Smooth muscle cell (in vitro differentiated cells): ENCODE data around the gene MAP3K6. TPM values are rescaled to one million over a fixed set of nuclear protein-coding genes. Genes with fewer than 3 reads are reported as not detected.

Source experiments
- DNase-seq: peaks from one replicate; lab custom pipeline; 2025; ENCODE audit not compliant: unreplicated experiment; lab: John Stamatoyannopoulos, UW
- H2AFZ ChIP-seq: fragments of 200-600 bp; sonication (generic); 2 replicates; pipeline ENCODE4 v1.6.0; 2016; ENCODE audit warnings: antibody characterized with exemption, low read depth, mild to moderate bottlenecking
- H3F3A ChIP-seq: fragments of 200-600 bp; sonication (generic); 2 replicates; pipeline ENCODE4 v1.6.0; 2017; ENCODE audit warnings: antibody characterized with exemption, low read depth
- H3K27ac ChIP-seq: fragments of 200-600 bp; sonication (generic); 2 replicates; pipeline ENCODE4 v1.5.1; 2016; ENCODE audit warnings: low read depth, mild to moderate bottlenecking
- H3K27me3 ChIP-seq: fragments of 200-600 bp; sonication (generic); 2 replicates; pipeline ENCODE4 v1.6.1; 2016; ENCODE audit warnings: low read depth, mild to moderate bottlenecking
- H3K36me3 ChIP-seq: fragments of 200-600 bp; sonication (generic); 2 replicates; pipeline ENCODE4 v1.5.1; 2016; ENCODE audit warnings: low read depth
- H3K4me1 ChIP-seq: fragments of 200-600 bp; sonication (generic); 2 replicates; pipeline ENCODE4 v1.5.1; 2016; ENCODE audit warnings: low read depth
- H3K4me2 ChIP-seq: fragments of 200-600 bp; sonication (generic); 2 replicates; pipeline ENCODE4 v1.6.0; 2016; ENCODE audit warnings: mild to moderate bottlenecking
- H3K4me3 ChIP-seq: fragments of 200-600 bp; sonication (generic); 2 replicates; pipeline ENCODE4 v1.5.1; 2016; ENCODE audit warnings: mild to moderate bottlenecking
- H3K79me2 ChIP-seq: fragments of 200-600 bp; sonication (generic); 2 replicates; pipeline ENCODE4 v1.6.0; 2016; ENCODE audit warnings: low read depth, mild to moderate bottlenecking
- H3K9ac ChIP-seq: fragments of 200-600 bp; sonication (generic); 2 replicates; pipeline ENCODE4 v1.6.0; 2016; ENCODE audit warnings: low read depth
- H3K9me3 ChIP-seq: fragments of 200-600 bp; sonication (generic); replicated peaks from 2 replicates; pipeline ENCODE4 v1.5.1; 2016; ENCODE audit warnings: low read depth
- H4K20me1 ChIP-seq: fragments of 200-600 bp; sonication (generic); 2 replicates; pipeline ENCODE4 v1.6.0; 2016; ENCODE audit warnings: low read depth
- WGBS: methylation state at CpG from one replicate; pipeline ENCODE4 v1.1.7; 2016; ENCODE audit warnings: low lambda C conversion rate; 5-methylcytosine and 5-hydroxymethylcytosine counted together
- polyA plus RNA-seq: library from polyadenylated mRNA; unstranded; fragments of >200 nt; fragmentation: Nextera tagmentation; extraction: Ambion mirVana; gene quantifications from 2 replicates; pipeline ENCODE4 v1.2.1, GENCODE V29; 2016
- total RNA-seq: library from RNA; depleted of rRNA; stranded (reverse); fragments of >200 nt; gene quantifications from 2 replicates; pipeline ENCODE4 v1.2.3, GENCODE V29; 2014
- TF ChIP-seq, protein P1 (sequence below): fragments of 200-600 bp; sonication (generic); IDR thresholded peaks from 2 replicates; pipeline ENCODE4 v1.5.1; 2017; ENCODE audit warnings: borderline replicate concordance, mild to moderate bottlenecking, antibody characterized with exemption; ENCODE audit not compliant: insufficient read depth, poor library complexity, severe bottlenecking

The MAP3K6 gene
- total and polyA plus RNA-seq, 2 experiments from 2014 or later: 14.1 to 29.0 TPM

DNA sequence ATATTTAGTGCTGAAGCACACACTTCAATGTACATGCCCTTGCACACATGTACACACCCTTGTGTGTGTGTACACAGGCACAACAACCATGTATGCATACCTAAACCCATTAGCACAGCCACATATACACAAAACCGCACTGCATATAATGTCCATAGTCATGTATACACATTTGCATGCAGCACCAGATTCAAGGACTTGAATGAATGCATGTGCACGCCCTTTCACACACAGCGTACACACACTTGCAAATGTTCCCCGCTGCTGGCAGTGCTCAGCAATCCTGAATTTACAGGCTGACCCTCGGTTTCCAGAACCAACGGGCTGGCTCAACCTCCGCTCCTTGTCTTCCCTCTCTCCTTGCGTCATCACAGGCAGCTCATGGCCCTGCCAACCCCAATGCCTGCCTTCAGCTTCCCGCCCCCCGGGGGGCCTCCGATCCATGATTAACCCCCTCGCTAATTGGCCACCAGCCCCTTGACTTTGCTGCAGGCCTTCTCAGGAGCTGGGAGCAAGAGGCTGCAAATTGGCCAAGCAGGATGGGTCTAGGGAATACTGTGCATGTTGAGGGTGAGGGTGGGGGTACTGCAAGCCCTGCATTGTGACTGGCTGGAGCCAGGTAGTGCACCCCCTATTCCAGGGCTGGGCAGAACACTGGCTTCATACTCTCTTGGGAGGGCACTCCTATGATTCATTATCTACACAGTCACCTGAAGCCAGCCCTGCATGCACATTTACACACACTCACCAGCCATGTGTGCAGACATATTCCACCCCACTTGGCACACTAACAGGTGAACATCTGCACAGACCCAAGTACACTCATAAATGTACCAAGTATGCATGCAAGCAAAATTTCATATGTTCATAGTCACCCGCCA lies 33.6 kb upstream of the MAP3K6 start:
- H4K20me1 ChIP-seq: no peaks in the 10 kb centered on the region
- TF ChIP-seq, protein P1, sequence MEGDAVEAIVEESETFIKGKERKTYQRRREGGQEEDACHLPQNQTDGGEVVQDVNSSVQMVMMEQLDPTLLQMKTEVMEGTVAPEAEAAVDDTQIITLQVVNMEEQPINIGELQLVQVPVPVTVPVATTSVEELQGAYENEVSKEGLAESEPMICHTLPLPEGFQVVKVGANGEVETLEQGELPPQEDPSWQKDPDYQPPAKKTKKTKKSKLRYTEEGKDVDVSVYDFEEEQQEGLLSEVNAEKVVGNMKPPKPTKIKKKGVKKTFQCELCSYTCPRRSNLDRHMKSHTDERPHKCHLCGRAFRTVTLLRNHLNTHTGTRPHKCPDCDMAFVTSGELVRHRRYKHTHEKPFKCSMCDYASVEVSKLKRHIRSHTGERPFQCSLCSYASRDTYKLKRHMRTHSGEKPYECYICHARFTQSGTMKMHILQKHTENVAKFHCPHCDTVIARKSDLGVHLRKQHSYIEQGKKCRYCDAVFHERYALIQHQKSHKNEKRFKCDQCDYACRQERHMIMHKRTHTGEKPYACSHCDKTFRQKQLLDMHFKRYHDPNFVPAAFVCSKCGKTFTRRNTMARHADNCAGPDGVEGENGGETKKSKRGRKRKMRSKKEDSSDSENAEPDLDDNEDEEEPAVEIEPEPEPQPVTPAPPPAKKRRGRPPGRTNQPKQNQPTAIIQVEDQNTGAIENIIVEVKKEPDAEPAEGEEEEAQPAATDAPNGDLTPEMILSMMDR: no peak
- no peak overlapping the region for H3K4me3 ChIP-seq
- H3K4me1 ChIP-seq: peaks cover 20% of the 10 kb centered on the region
- H3F3A ChIP-seq: peaks cover 5% of the 10 kb centered on the region
- no peak overlapping the region for H3K4me2 ChIP-seq
- H3K9ac ChIP-seq: no peak overlapping the region
- no peaks in the 10 kb centered on the region for H3K9me3 ChIP-seq
- no peak for DNase-seq
- no peaks in the 10 kb centered on the region for H3K36me3 ChIP-seq
- no peaks in the 10 kb centered on the region for H3K27me3 ChIP-seq
- 79% methylated on average over 13 of the region's 13 CpGs for WGBS
- no peak overlapping the region for H3K27ac ChIP-seq
- no peaks in the 10 kb centered on the region for H3K79me2 ChIP-seq
- no peak overlapping the region for H2AFZ ChIP-seq

DNA sequence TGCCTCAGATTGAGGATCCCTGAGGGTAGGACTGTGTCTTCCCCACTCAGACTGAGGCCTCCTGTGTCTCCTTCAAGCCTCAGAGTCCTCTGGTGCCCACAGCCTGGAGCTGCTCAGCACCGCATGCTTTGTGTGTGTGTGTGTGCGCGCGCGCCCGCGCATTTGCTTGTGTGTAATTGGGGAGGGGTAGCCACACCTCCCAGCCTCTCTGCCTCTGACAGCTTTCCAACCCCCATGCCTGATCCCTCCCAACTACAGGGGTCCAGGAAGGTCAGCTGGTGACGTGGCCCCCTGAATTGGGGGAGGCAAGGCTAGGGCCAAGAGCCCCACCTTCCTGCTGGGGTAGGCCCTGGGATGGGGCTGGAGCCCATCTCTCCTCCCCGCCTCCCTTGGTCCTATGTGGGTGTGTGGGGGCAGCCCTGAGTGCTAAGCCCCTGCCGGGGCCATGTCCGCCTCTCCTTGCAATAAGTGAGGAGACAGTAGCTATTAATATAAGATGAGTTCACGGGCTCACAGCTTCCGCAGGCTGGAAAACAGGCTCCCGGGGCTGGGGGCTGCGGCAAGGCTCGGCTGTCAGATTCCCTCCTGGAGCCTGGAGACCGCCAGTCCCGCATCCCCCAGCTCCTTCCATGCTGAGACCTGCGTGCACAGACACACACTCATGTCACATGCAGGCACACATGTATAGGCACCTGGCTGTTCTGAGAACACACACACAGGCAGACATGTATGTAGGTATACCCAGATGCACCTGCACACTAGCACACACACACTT lies 32.7 kb upstream of the MAP3K6 start:
- no peak overlapping the region for H3K4me2 ChIP-seq
- H3F3A ChIP-seq: peaks cover under 1% of the 10 kb centered on the region
- no peaks in the 10 kb centered on the region for H4K20me1 ChIP-seq
- no peaks in the 10 kb centered on the region for H3K79me2 ChIP-seq
- no peaks in the 10 kb centered on the region for H3K9me3 ChIP-seq
- no peak overlapping the region for H3K9ac ChIP-seq
- 92% methylated on average over 19 of the region's 19 CpGs for whole genome bisulfite sequencing
- no peak for DNase-seq
- H3K27ac ChIP-seq: no peak overlapping the region
- peaks cover 11% of the 10 kb centered on the region for H3K4me1 ChIP-seq
- H2AFZ ChIP-seq: no peak overlapping the region
- H3K27me3 ChIP-seq: no peaks in the 10 kb centered on the region
- TF ChIP-seq, protein P1: no peak
- H3K36me3 ChIP-seq: no peaks in the 10 kb centered on the region
- H3K4me3 ChIP-seq: no peak overlapping the region

DNA sequence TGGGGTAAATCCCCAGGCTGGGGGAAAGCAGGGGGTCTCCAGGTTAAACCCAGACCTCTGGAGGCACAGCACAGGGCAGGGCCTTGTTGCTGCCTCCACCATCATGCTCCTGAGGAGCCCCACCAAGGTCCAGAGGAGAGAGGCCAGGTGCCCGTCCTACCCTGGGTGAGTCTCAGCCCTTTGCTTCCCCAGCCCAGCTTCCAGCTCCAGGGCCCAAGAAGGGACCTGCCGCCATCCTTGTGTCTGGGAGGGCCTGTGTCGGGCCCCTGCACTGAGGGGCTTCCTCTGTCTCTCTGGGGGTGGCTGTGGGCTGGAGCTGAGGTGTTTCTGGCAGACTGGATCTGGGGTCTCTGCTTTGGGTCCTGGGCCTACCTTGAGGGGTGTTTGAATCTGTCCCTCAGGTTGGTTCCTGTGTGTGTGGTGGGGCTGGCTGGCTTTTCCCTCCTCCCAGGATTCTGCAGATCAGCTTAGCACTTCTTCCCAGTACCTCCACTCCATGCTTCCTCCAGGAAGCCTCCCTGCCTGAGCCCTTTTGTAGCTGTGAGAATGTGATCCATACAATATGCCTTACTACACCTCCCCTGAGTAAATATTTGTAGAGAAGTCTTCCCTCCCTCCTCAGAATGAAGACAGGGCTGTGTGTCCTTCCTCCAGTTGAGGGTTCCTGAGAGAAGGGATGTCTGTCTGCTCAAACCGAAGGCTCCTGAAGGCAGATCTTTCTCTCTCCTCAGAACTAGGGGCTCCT lies 31.8 kb upstream of the MAP3K6 start:
- no peaks in the 10 kb centered on the region for H3K9me3 ChIP-seq
- no peak overlapping the region for H3K27ac ChIP-seq
- no peak overlapping the region for H2AFZ ChIP-seq
- peaks cover 5% of the 10 kb centered on the region for H3F3A ChIP-seq
- no peaks in the 10 kb centered on the region for H3K79me2 ChIP-seq
- peaks cover 4% of the 10 kb centered on the region for H3K4me1 ChIP-seq
- H3K27me3 ChIP-seq: no peaks in the 10 kb centered on the region
- no peak overlapping the region for H3K9ac ChIP-seq
- DNase-seq: no peak
- TF ChIP-seq, protein P1: no peak
- no peak overlapping the region for H3K4me3 ChIP-seq
- WGBS: 91% methylated on average over 4 of the region's 4 CpGs
- no peak overlapping the region for H3K4me2 ChIP-seq
- H3K36me3 ChIP-seq: no peaks in the 10 kb centered on the region
- no peaks in the 10 kb centered on the region for H4K20me1 ChIP-seq
